ENCODE measurements around the gene KIF26B. TPM values are rescaled to one million over a fixed set of nuclear protein-coding genes. Genes with fewer than 3 reads are reported as not detected.

The KIF26B gene
- total RNA-seq, 6 experiments from 2014 or later: 0.31 to 0.55 (median 0.35) TPM

- intact Hi-C loops (cut with DNase I): no loop called here
- H3K27ac ChIP-seq: no peak overlapping the region
- no peaks in the 10 kb centered on the region for H3K9me3 ChIP-seq
- 29% methylated on average over 1 of the region's 5 CpGs for WGBS (ENCODE audit: insufficient coverage, low coverage, low lambda C conversion rate, missing lambda C conversion rate)
- H3K4me3 ChIP-seq: no peak overlapping the region
- no peak for ATAC-seq
- TF ChIP-seq CTCF (IDR thresholded peaks at IDR 0.05) (no peak), POLR2A (IDR thresholded peaks at IDR 0.05) (no peak)
- H3K27me3 ChIP-seq: no peaks in the 10 kb centered on the region
- no peaks in the 10 kb centered on the region for H3K36me3 ChIP-seq
- no peak for DNase-seq
- no peaks in the 10 kb centered on the region for H3K4me1 ChIP-seq
Observed at GRCh38 chr1:245678860-245679411, 524.2 kb downstream of the KIF26B start.

GRCh38 chr1:245679821-245680780, 525.3 kb downstream of the KIF26B start:
- Histone ChIP-seq H3K4me1 (no peaks in the 10 kb centered on the region), H3K9me3 (no peaks in the 10 kb centered on the region), H3K27ac (no peak overlapping the region), H3K27me3 (no peaks in the 10 kb centered on the region), H3K36me3 (no peaks in the 10 kb centered on the region), H3K4me3 (no peak overlapping the region)
- no peak for ATAC-seq
- 80% methylated on average over 20 of the region's 24 CpGs for WGBS (ENCODE audit: insufficient coverage, low coverage, low lambda C conversion rate, missing lambda C conversion rate)
- intact Hi-C loops (cut with DNase I): no loop called here
- no peak for DNase-seq
- TF ChIP-seq CTCF (IDR thresholded peaks at IDR 0.05) (no peak), POLR2A (IDR thresholded peaks at IDR 0.05) (no peak)

GRCh38 chr1:245682638-245683628, 528.1 kb downstream of the KIF26B start:
- no peak overlapping the region for H3K4me3 ChIP-seq
- H3K4me1 ChIP-seq: no peaks in the 10 kb centered on the region
- no peak for DNase-seq
- H3K27me3 ChIP-seq: no peaks in the 10 kb centered on the region
- ATAC-seq: peak in 2 of 4 donors; percentile 11 to 16
- H3K36me3 ChIP-seq: no peaks in the 10 kb centered on the region
- TF ChIP-seq CTCF (IDR thresholded peaks at IDR 0.05) (no peak), POLR2A (IDR thresholded peaks at IDR 0.05) (no peak)
- WGBS (ENCODE audit: insufficient coverage, low coverage, low lambda C conversion rate, missing lambda C conversion rate): 51% methylated on average over 9 of the region's 21 CpGs
- H3K9me3 ChIP-seq: no peaks in the 10 kb centered on the region
- no peak overlapping the region for H3K27ac ChIP-seq
- intact Hi-C loops (cut with DNase I): no loop called here

- WGBS (ENCODE audit: insufficient coverage, low coverage, low lambda C conversion rate, missing lambda C conversion rate): 74% methylated on average over 7 of the region's 9 CpGs
Observed at GRCh38 chr1:245683676-245684075, 528.9 kb downstream of the KIF26B start.

More at GRCh38 chr1:245683676-245684075, 528.9 kb downstream of the KIF26B start:
- H3K36me3 ChIP-seq: no peaks in the 10 kb centered on the region
- no peak overlapping the region for H3K4me3 ChIP-seq
- DNase-seq (no peak), ATAC-seq (no peak)
- H3K27ac ChIP-seq: no peak overlapping the region
- TF ChIP-seq CTCF (IDR thresholded peaks at IDR 0.05) (no peak), POLR2A (IDR thresholded peaks at IDR 0.05) (no peak)
- H3K4me1 ChIP-seq: no peaks in the 10 kb centered on the region
- intact Hi-C loops (cut with DNase I): no loop called here
- H3K27me3 ChIP-seq: no peaks in the 10 kb centered on the region
- H3K9me3 ChIP-seq: no peaks in the 10 kb centered on the region
